ENCODE data around the gene AQP10. TPM values are rescaled to one million over a fixed set of nuclear protein-coding genes. Genes with fewer than 3 reads are reported as not detected.

The AQP10 gene
- total RNA-seq, 1 donor from 2014 or later = not detected

- FAIRE-seq = no peak
- Histone ChIP-seq H3K79me2 (ENCODE audit: insufficient read depth, low read length) (no peaks in the 10 kb centered on the region), H3K36me3 (ENCODE audit: insufficient read depth, low read length) (no peaks in the 10 kb centered on the region), H3K9me3 (ENCODE audit: insufficient read depth, low read depth, low read length) (no peaks in the 10 kb centered on the region), H2AFZ (ENCODE audit: low read depth, low read length) (no peak overlapping the region), H3K4me1 (ENCODE audit: insufficient read depth, low read length) (no peaks in the 10 kb centered on the region), H3K4me2 (ENCODE audit: low read length) (no peak overlapping the region), H3K4me3 (ENCODE audit: insufficient read depth, low read depth, low read length) (no peak overlapping the region), H4K20me1 (ENCODE audit: insufficient read depth, low read length) (no peaks in the 10 kb centered on the region), H3K9ac (ENCODE audit: low read length) (no peak overlapping the region), H3K27ac (ENCODE audit: low read depth, low read length) (no peak overlapping the region), H3K27me3 (ENCODE audit: insufficient read depth, low read length) (peaks cover 5% of the 10 kb centered on the region)
- Mint-ChIP-seq H3K27me3 (ENCODE audit: low read depth, unreplicated experiment) (peaks cover 6% of the 10 kb centered on the region), H3K4me1 (ENCODE audit: low read depth, unreplicated experiment) (no peaks in the 10 kb centered on the region), H3K4me3 (ENCODE audit: unreplicated experiment) (no peak overlapping the region), H3K36me3 (ENCODE audit: low read depth, unreplicated experiment) (no peaks in the 10 kb centered on the region), H3K9me3 (ENCODE audit: unreplicated experiment) (peaks cover 7% of the 10 kb centered on the region), H3K27ac (ENCODE audit: unreplicated experiment) (no peak overlapping the region)
- no peak for TF ChIP-seq CTCF (IDR thresholded peaks at IDR 0.05; ENCODE audit: insufficient read depth, low read depth, low read length)
- TF ChIP-seq EZH2 (IDR thresholded peaks at IDR 0.05; ENCODE audit: insufficient read depth, low read length) = no peak
- DNase-seq (ENCODE audit: low read depth) = no peak
These were observed 32.2 kb upstream of the AQP10 start for GRCh38 chr1:154288661-154289060.

DNA sequence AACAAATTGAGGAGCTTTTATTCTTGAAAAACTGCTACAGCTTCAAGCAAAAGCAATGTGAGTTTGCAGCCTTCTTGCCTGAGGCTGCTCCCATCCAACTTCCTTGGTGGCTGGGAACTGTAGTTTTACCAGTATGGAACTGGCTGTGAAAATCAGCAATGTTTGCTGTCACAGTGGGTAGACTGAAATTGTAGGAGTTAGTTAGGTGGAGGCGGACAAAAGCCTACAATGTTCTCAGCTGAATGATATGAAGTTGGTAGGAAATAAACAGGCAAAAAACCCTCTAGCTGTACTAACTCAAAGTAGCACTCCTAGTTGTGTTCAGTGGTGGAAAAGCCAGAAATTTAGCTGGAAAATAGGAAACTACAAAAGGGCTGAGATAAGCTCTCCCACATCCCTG, 30.0 kb upstream of the AQP10 start:
- no peaks in the 10 kb centered on the region for H3K9me3 ChIP-seq (ENCODE audit: insufficient read depth, low read depth, low read length)
- H4K20me1 ChIP-seq (ENCODE audit: insufficient read depth, low read length) = no peaks in the 10 kb centered on the region
- H3K4me3 ChIP-seq (ENCODE audit: insufficient read depth, low read depth, low read length) = no peak overlapping the region
- no peaks in the 10 kb centered on the region for H3K4me1 ChIP-seq (ENCODE audit: insufficient read depth, low read length)
- peaks cover 13% of the 10 kb centered on the region for H3K9me3 Mint-ChIP-seq (ENCODE audit: unreplicated experiment)
- H3K36me3 ChIP-seq (ENCODE audit: insufficient read depth, low read length) = no peaks in the 10 kb centered on the region
- no peak for FAIRE-seq
- no peak overlapping the region for H3K4me2 ChIP-seq (ENCODE audit: low read length)
- no peaks in the 10 kb centered on the region for H3K4me1 Mint-ChIP-seq (ENCODE audit: low read depth, unreplicated experiment)
- H3K27me3 ChIP-seq (ENCODE audit: insufficient read depth, low read length) = peaks cover 5% of the 10 kb centered on the region
- no peak for DNase-seq (ENCODE audit: low read depth)
- H3K27me3 Mint-ChIP-seq (ENCODE audit: low read depth, unreplicated experiment) = peaks cover 6% of the 10 kb centered on the region
- no peaks in the 10 kb centered on the region for H3K79me2 ChIP-seq (ENCODE audit: insufficient read depth, low read length)
- H3K4me3 Mint-ChIP-seq (ENCODE audit: unreplicated experiment) = no peak overlapping the region
- no peak overlapping the region for H3K27ac Mint-ChIP-seq (ENCODE audit: unreplicated experiment)
- H3K36me3 Mint-ChIP-seq (ENCODE audit: low read depth, unreplicated experiment) = no peaks in the 10 kb centered on the region
- no peak for TF ChIP-seq CTCF (IDR thresholded peaks at IDR 0.05; ENCODE audit: insufficient read depth, low read depth, low read length)
- no peak overlapping the region for H2AFZ ChIP-seq (ENCODE audit: low read depth, low read length)
- H3K27ac ChIP-seq (ENCODE audit: low read depth, low read length) = no peak overlapping the region
- H3K9ac ChIP-seq (ENCODE audit: low read length) = no peak overlapping the region

DNA sequence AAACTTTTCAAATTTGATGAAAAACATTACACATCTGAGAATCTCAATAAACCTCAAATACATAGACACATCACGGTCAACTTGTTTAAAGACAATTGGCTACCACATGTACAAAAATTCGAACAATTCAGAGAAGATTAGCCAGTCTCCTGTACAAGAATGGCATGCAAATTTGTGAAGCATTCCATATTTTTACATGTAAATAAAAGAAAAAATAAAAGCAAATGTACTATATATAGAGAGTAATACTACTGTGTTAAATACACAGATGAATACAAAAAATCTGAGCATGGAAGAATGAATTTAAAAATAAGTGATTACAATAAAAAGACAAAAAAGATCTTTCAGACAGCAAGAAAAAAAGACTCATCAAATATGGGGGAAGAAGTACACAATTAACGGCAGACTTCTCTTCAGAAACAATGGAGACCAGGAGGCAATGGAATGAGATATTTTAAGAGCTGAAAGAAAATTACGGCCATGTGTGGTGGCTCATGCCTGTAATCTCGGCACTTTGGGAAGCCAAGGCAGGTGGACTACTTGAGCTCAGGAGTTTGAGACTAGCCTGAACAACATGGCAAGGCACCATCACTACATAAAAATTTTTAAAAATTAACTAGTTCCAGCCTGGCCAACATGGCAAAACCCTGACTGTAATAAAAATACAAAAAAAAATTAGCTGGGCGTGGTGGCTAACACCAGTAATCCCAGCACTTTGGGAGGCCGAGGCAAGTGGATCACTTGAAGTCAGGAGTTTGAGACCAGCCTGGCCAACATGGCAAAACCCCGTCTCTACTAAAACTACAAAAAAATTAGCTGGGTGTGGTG, 25.3 kb upstream of the AQP10 start:
- FAIRE-seq (no peak), DNase-seq (ENCODE audit: low read depth) (no peak)
- H4K20me1 ChIP-seq (ENCODE audit: insufficient read depth, low read length) = no peaks in the 10 kb centered on the region
- H3K27ac Mint-ChIP-seq (ENCODE audit: unreplicated experiment) = no peak overlapping the region
- TF ChIP-seq CTCF (IDR thresholded peaks at IDR 0.05; ENCODE audit: insufficient read depth, low read depth, low read length) (no peak), EZH2 (IDR thresholded peaks at IDR 0.05; ENCODE audit: insufficient read depth, low read length) (no peak)
- H3K4me3 Mint-ChIP-seq (ENCODE audit: unreplicated experiment) = no peak overlapping the region
- H3K4me2 ChIP-seq (ENCODE audit: low read length) = no peak overlapping the region
- H3K9me3 ChIP-seq (ENCODE audit: insufficient read depth, low read depth, low read length) = no peaks in the 10 kb centered on the region
- H3K4me3 ChIP-seq (ENCODE audit: insufficient read depth, low read depth, low read length) = no peak overlapping the region
- H3K27me3 Mint-ChIP-seq (ENCODE audit: low read depth, unreplicated experiment) = peaks cover 4% of the 10 kb centered on the region
- H3K27ac ChIP-seq (ENCODE audit: low read depth, low read length) = no peak overlapping the region
- no peaks in the 10 kb centered on the region for H3K4me1 ChIP-seq (ENCODE audit: insufficient read depth, low read length)
- H2AFZ ChIP-seq (ENCODE audit: low read depth, low read length) = no peak overlapping the region
- no peaks in the 10 kb centered on the region for H3K36me3 Mint-ChIP-seq (ENCODE audit: low read depth, unreplicated experiment)
- H3K79me2 ChIP-seq (ENCODE audit: insufficient read depth, low read length) = no peaks in the 10 kb centered on the region
- no peaks in the 10 kb centered on the region for H3K4me1 Mint-ChIP-seq (ENCODE audit: low read depth, unreplicated experiment)
- H3K27me3 ChIP-seq (ENCODE audit: insufficient read depth, low read length) = peaks cover 5% of the 10 kb centered on the region
- peaks cover 15% of the 10 kb centered on the region for H3K9me3 Mint-ChIP-seq (ENCODE audit: unreplicated experiment)
- no peak overlapping the region for H3K9ac ChIP-seq (ENCODE audit: low read length)
- H3K36me3 ChIP-seq (ENCODE audit: insufficient read depth, low read length) = no peaks in the 10 kb centered on the region

Measured in astrocyte (in vitro differentiated cells and primary cell).